ENCODE measurements around the gene TCN1.

GRCh38 chr11:59894616-59895015 lies 28.3 kb upstream of the TCN1 start:
- TF ChIP-seq TAF1 (IDR thresholded peaks at IDR 0.05; ENCODE audit: borderline replicate concordance, insufficient read depth, low read length) (no peak), POLR2AphosphoS5 (IDR thresholded peaks at IDR 0.05; ENCODE audit: low read depth, low read length) (no peak)
